Measurements from ENCODE around the gene SDK2. TPM values are rescaled to one million over a fixed set of nuclear protein-coding genes. Genes with fewer than 3 reads are reported as not detected.

Gene SDK2
- polyA plus RNA-seq, 1 of the 3 experiments (the other 2 are of a cell fraction), result 0.02 TPM

DNA sequence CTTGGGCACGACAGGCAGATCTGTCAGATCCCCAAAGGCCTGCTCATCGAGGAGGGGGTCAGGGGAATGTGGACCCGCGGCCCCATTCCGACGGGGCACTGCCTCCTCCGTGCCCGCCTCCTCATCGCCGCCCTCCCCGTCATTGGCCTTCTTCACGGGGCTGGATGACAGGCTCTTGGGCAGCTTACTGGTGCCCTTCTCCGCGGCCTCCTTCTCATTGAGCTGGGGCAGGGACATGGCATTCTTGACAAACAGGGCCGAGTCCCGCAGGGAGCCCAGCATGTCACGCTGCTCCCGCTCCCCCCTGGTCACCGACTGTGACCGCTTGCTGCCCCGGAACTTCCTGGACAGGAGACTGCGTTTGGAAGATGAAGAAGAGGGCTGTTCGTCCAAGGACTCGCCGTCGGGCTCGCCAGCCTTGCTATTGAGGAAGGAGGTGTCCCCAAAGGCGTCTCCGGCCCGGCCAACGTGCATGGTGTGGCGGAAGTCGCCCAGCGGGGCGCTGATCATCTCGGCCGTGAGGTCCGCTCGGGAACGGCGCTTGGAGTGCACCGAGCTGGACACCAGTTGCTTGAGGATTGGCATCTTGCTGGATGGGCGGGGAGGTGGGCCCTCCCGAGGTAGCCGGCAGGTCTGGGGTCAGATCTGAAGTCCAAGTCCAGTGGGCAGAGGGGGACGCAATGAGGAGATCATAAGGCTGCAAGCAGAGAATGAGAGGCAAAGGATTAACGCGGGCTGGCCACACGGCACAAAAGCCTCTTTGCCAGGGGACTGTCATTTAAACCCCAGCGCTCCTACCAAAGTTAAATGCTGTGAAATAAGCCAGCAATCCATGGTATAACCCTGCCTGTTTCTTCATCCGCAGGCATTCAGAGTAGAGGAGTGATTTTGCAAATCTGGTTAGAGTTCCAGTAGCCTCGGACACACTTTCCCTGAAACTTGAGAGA lies 358.1 kb downstream of the SDK2 start:
- Histone ChIP-seq H3K4me3 (ENCODE audit: low read depth in 2 of 2, low read length in 1 of 2) (no peak overlapping the region), H3F3A (replicated peaks; ENCODE audit: insufficient read depth) (peaks cover 1% of the 10 kb centered on the region), H4K20me1 (ENCODE audit: insufficient read depth) (peaks cover 62% of the 10 kb centered on the region), H3K27me3 (ENCODE audit: insufficient read depth) (no peaks in the 10 kb centered on the region), H3K9me2 (no peaks in the 10 kb centered on the region), H3K79me2 (ENCODE audit: insufficient read depth) (peaks cover 74% of the 10 kb centered on the region), H3K36me3 (replicated peaks in 1 of 2; ENCODE audit: control insufficient read depth in 1 of 2, insufficient read depth in 2 of 2, low read length in 1 of 2) (peaks cover 5 to 22% of the 10 kb centered on the region in 2 experiments), H2AFZ (ENCODE audit: low read depth) (no peak overlapping the region), H3K9ac (no peak overlapping the region), H3K27ac (ENCODE audit: low read depth in 2 of 2, low read length in 1 of 2) (no peak overlapping the region; a peak in 1 of 4 replicates), H3K4me2 (no peak overlapping the region), H3K9me3 (no peaks in the 10 kb centered on the region), H3K4me1 (ENCODE audit: control insufficient read depth in 1 of 2, insufficient read depth in 2 of 2, low read depth in 1 of 2, low read length in 1 of 2) (peaks cover 5 to 58% of the 10 kb centered on the region in 2 experiments)
- TF ChIP-seq, protein P1, sequence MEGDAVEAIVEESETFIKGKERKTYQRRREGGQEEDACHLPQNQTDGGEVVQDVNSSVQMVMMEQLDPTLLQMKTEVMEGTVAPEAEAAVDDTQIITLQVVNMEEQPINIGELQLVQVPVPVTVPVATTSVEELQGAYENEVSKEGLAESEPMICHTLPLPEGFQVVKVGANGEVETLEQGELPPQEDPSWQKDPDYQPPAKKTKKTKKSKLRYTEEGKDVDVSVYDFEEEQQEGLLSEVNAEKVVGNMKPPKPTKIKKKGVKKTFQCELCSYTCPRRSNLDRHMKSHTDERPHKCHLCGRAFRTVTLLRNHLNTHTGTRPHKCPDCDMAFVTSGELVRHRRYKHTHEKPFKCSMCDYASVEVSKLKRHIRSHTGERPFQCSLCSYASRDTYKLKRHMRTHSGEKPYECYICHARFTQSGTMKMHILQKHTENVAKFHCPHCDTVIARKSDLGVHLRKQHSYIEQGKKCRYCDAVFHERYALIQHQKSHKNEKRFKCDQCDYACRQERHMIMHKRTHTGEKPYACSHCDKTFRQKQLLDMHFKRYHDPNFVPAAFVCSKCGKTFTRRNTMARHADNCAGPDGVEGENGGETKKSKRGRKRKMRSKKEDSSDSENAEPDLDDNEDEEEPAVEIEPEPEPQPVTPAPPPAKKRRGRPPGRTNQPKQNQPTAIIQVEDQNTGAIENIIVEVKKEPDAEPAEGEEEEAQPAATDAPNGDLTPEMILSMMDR (IDR thresholded peaks at IDR 0.05), result no peak
- no peak for TF ChIP-seq GATA2 (CRISPR knock-in tag; IDR thresholded peaks at IDR 0.05)
- TF ChIP-seq, protein P2, sequence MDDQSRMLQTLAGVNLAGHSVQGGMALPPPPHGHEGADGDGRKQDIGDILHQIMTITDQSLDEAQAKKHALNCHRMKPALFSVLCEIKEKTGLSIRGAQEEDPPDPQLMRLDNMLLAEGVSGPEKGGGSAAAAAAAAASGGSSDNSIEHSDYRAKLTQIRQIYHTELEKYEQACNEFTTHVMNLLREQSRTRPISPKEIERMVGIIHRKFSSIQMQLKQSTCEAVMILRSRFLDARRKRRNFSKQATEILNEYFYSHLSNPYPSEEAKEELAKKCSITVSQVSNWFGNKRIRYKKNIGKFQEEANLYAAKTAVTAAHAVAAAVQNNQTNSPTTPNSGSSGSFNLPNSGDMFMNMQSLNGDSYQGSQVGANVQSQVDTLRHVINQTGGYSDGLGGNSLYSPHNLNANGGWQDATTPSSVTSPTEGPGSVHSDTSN (IDR thresholded peaks at IDR 0.05), result no peak
- TF ChIP-seq, protein P3, sequence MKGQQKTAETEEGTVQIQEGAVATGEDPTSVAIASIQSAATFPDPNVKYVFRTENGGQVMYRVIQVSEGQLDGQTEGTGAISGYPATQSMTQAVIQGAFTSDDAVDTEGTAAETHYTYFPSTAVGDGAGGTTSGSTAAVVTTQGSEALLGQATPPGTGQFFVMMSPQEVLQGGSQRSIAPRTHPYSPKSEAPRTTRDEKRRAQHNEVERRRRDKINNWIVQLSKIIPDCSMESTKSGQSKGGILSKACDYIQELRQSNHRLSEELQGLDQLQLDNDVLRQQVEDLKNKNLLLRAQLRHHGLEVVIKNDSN (IDR thresholded peaks at IDR 0.05; ENCODE audit: borderline replicate concordance, low read depth), result no peak
- TF ChIP-seq TEAD4 (IDR thresholded peaks at IDR 0.05; ENCODE audit: borderline replicate concordance, insufficient read depth), result no peak
- TF ChIP-seq TCF12 (IDR thresholded peaks at IDR 0.05), result no peak
- TF ChIP-seq FOXJ3 (CRISPR knock-in tag; IDR thresholded peaks at IDR 0.05), result no peak
- TF ChIP-seq ELF1 (IDR thresholded peaks at IDR 0.05), result no peak
- TF ChIP-seq NFIC (IDR thresholded peaks at IDR 0.05; ENCODE audit: borderline replicate concordance), result no peak
- no peak for TF ChIP-seq POLR2AphosphoS5 (IDR thresholded peaks at IDR 0.05; ENCODE audit: low read depth, low read length)
- TF ChIP-seq, protein P4, sequence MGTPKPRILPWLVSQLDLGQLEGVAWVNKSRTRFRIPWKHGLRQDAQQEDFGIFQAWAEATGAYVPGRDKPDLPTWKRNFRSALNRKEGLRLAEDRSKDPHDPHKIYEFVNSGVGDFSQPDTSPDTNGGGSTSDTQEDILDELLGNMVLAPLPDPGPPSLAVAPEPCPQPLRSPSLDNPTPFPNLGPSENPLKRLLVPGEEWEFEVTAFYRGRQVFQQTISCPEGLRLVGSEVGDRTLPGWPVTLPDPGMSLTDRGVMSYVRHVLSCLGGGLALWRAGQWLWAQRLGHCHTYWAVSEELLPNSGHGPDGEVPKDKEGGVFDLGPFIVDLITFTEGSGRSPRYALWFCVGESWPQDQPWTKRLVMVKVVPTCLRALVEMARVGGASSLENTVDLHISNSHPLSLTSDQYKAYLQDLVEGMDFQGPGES (IDR thresholded peaks at IDR 0.05; ENCODE audit: low read depth, low read length), result no peak
- TF ChIP-seq EP300 (IDR thresholded peaks at IDR 0.05; ENCODE audit: borderline replicate concordance in 1 of 2, low read depth in 1 of 2, low read length in 1 of 2), result no peak
- ChIA-PET POLR2A (no interaction called here), CTCF (interaction anchor here (1.1 to 4.1 kb wide), 6 partner anchors 8 to 84 kb away, joined by 4 to 19 read pairs (median 6); no protein-coding TSS in a partner anchor)
- 95% methylated on average over 50 of the region's 52 CpGs for WGBS (ENCODE audit: low lambda C conversion rate)
- no peak for DNase-seq
